ENCODE measurements around the gene STRIP1.

STRIP1 gene

DNA sequence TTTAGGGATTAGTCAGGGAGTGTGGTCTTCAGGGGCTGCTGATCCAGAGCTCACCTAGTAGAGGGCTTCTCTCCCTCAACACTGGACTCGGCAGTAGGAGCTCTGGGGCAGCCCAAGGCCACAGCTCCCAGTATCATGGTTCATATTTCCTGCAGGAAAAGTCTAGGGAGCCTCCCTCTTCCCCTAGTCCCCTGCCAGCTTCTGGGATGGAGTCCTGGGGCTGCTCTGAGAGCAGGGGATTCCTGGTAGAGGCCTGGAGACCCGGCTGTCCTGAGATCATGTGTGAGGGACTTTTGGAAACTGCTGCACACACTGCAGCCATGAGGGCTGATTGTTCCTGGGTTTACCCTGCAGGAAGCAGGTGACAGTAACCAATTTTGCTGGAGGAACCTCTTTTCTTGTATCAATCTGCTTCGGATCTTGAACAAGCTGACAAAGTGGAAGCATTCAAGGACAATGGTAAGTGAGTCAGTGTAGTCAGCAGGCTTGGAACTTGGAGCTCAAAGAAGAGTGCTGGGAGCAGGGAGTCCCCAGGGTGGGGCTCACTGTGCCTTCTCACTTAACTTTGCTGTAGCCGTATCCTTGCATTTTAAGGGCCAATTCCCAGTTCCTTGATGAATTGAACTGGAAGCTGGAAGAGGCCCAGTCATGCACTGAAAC, 16.3 kb downstream of the STRIP1 start:
- H3K36me3 ChIP-seq (ENCODE audit: insufficient read depth, low read length), result peaks cover 97% of the 10 kb centered on the region
- H3K4me3 ChIP-seq, result no peak overlapping the region
- DNase-seq (ENCODE audit: low read depth, low spot score), result no peak
- H3K27ac ChIP-seq, result no peak overlapping the region
- H3K9ac ChIP-seq (ENCODE audit: insufficient read length), result no peak overlapping the region
- no peaks in the 10 kb centered on the region for H3K9me3 ChIP-seq (ENCODE audit: low read depth, low read length)
- no peak for TF ChIP-seq EZH2 (IDR thresholded peaks at IDR 0.05)
- no peak for TF ChIP-seq FOXP2 (optimal IDR thresholded peaks at IDR 0.05; ENCODE audit: control extremely low read depth, extremely low read length, insufficient read depth)
- no peak for TF ChIP-seq POLR2AphosphoS5 (IDR thresholded peaks at IDR 0.05; ENCODE audit: borderline replicate concordance, low read depth, low read length)

DNA sequence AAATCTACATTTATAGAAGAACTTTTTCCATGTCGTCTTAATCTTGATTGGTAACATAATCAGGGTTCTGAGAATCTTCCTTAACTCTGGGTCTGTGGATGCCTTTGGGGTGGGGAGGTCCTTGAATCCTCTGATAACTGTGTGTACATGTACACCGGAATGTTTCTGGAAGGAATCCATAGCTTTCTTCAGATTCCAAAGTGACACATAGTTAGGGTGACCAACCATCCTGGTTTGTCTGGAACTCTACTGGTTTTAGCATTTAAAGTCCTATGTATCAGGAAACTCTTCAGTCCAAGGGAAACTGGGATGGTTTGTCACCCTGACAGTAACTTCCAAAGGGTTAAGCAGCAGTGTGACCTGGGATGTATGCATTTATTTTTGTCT, 16.8 kb downstream of the STRIP1 start:
- Histone ChIP-seq H3K9me3 (ENCODE audit: low read depth, low read length) (no peaks in the 10 kb centered on the region), H3K4me3 (no peak overlapping the region), H3K9ac (ENCODE audit: insufficient read length) (no peak overlapping the region), H3K27ac (no peak overlapping the region), H3K36me3 (ENCODE audit: insufficient read depth, low read length) (peaks cover 97% of the 10 kb centered on the region)
- TF ChIP-seq FOXP2 (optimal IDR thresholded peaks at IDR 0.05; ENCODE audit: control extremely low read depth, extremely low read length, insufficient read depth), result no peak
- TF ChIP-seq EZH2 (IDR thresholded peaks at IDR 0.05), result no peak
- no peak for DNase-seq (ENCODE audit: low read depth, low spot score)

DNA sequence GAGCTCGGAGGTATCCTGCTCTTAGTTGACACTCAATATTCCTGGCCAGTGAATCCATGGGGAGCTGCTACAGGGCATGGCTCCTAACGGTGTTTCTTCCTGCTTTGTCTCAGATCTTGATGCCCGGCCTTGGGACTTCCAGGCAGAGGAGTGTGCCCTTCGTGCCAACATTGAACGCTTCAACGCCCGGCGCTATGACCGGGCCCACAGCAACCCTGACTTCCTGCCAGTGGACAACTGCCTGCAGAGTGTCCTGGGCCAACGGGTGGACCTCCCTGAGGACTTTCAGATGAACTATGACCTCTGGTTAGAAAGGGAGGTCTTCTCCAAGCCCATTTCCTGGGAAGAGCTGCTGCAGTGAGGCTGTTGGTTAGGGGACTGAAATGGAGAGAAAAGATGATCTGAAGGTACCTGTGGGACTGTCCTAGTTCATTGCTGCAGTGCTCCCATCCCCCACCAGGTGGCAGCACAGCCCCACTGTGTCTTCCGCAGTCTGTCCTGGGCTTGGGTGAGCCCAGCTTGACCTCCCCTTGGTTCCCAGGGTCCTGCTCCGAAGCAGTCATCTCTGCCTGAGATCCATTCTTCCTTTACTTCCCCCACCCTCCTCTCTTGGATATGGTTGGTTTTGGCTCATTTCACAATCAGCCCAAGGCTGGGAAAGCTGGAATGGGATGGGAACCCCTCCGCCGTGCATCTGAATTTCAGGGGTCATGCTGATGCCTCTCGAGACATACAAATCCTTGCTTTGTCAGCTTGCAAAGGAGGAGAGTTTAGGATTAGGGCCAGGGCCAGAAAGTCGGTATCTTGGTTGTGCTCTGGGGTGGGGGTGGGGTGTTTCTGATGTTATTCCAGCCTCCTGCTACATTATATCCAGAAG, 19.4 kb downstream of the STRIP1 start:
- no peak overlapping the region for H3K27ac ChIP-seq
- no peak overlapping the region for H3K4me3 ChIP-seq
- no peaks in the 10 kb centered on the region for H3K9me3 ChIP-seq (ENCODE audit: low read depth, low read length)
- peaks cover 89% of the 10 kb centered on the region for H3K36me3 ChIP-seq (ENCODE audit: insufficient read depth, low read length)
- no peak for TF ChIP-seq POLR2AphosphoS5 (IDR thresholded peaks at IDR 0.05; ENCODE audit: borderline replicate concordance, low read depth, low read length)
- no peak for TF ChIP-seq FOXP2 (optimal IDR thresholded peaks at IDR 0.05; ENCODE audit: control extremely low read depth, extremely low read length, insufficient read depth)
- TF ChIP-seq EZH2 (IDR thresholded peaks at IDR 0.05), result no peak
- DNase-seq (ENCODE audit: low read depth, low spot score), result no peak
- H3K9ac ChIP-seq (ENCODE audit: insufficient read length), result no peak overlapping the region

DNA sequence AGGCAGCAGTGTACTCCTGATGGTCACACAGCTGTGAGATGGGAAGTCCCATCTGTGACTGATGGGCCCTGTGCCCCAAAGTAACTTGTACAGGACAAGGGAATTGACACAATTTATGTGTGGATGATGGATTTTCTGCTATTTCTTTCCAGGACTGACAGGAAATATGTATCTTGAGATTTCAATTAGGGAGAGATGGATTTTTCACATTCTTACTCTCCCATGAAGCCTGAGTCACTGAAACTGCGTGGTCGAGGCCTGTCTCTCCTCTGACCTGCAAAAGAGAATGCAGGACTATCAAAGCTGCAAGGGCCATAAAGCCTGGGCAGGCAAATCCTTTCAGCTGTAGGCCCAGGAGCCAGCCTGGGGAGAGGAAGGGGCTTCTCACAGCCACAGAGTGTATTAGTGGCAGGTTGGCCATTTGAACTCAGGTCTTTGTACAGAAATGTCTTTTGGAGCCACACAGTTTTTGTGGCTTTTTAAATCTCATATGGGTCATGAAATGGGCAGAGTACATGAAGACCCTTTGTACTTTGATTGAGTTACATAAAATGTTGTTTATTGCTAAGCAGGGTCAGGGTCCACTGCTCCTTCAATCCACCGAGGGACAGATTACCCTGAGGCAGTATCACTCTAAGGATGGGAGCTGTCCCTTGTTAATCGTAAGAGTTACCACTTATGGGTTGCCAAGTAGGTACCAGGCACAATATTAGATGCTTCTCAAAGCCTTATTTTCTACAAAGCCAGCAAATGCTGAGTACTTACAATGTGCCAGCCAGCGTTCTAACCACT, 21.3 kb downstream of the STRIP1 start:
- no peak for DNase-seq (ENCODE audit: low read depth, low spot score)
- Histone ChIP-seq H3K36me3 (ENCODE audit: insufficient read depth, low read length) (peaks cover 76% of the 10 kb centered on the region), H3K9me3 (ENCODE audit: low read depth, low read length) (no peaks in the 10 kb centered on the region), H3K27ac (no peak overlapping the region), H3K4me3 (no peak overlapping the region), H3K9ac (ENCODE audit: insufficient read length) (no peak overlapping the region)
- TF ChIP-seq POLR2AphosphoS5 (IDR thresholded peaks at IDR 0.05; ENCODE audit: borderline replicate concordance, low read depth, low read length) (no peak), EZH2 (IDR thresholded peaks at IDR 0.05) (no peak), FOXP2 (optimal IDR thresholded peaks at IDR 0.05; ENCODE audit: control extremely low read depth, extremely low read length, insufficient read depth) (no peak)

DNA sequence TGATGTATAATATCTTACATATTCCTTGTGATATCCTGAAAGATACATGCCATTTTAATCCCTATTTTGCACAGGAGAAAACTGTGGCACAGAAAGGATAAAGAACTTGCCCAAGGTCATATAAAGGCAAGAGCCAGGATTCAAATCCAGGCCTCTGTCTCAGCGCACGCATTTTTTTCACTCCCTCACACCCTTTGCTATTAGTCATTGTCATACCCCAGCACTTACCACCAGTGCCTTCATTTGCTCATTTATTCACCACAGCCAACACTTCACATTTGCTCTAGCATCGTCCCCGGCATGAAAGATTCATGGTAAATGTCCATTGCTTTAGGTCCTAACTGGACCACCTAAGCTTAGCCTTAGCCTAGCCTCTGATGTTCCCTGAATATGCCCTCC, 21.9 kb downstream of the STRIP1 start:
- Histone ChIP-seq H3K4me3 (no peak overlapping the region), H3K9ac (ENCODE audit: insufficient read length) (no peak overlapping the region), H3K36me3 (ENCODE audit: insufficient read depth, low read length) (peaks cover 70% of the 10 kb centered on the region), H3K27ac (no peak overlapping the region), H3K9me3 (ENCODE audit: low read depth, low read length) (no peaks in the 10 kb centered on the region)
- TF ChIP-seq POLR2AphosphoS5 (IDR thresholded peaks at IDR 0.05; ENCODE audit: borderline replicate concordance, low read depth, low read length), result no peak
- no peak for TF ChIP-seq EZH2 (IDR thresholded peaks at IDR 0.05)
- no peak for TF ChIP-seq FOXP2 (optimal IDR thresholded peaks at IDR 0.05; ENCODE audit: control extremely low read depth, extremely low read length, insufficient read depth)
- DNase-seq (ENCODE audit: low read depth, low spot score), result no peak

DNA sequence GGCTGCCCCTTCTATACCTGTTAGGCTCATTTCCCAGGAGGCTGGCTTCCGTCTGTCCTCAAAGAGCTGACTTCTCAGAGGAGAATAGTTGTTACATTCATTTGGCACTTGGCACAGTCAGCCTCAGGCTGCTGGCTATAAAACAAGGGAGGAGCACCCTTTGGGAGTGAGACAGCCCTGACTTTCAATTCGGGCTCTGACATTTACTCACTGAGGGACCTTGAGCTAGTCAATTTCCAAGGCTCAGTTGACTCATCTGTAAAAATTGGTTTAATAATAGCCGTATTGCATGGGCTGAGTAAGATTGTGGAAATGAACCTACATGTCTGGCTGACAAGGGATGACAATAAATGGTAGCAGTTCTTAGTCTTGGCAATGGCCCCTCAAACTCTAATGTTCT, 22.4 kb downstream of the STRIP1 start:
- TF ChIP-seq EZH2 (IDR thresholded peaks at IDR 0.05) (no peak), POLR2AphosphoS5 (IDR thresholded peaks at IDR 0.05; ENCODE audit: borderline replicate concordance, low read depth, low read length) (no peak), FOXP2 (optimal IDR thresholded peaks at IDR 0.05; ENCODE audit: control extremely low read depth, extremely low read length, insufficient read depth) (no peak)
- H3K9ac ChIP-seq (ENCODE audit: insufficient read length), result no peak overlapping the region
- no peak overlapping the region for H3K4me3 ChIP-seq
- H3K36me3 ChIP-seq (ENCODE audit: insufficient read depth, low read length), result peaks cover 65% of the 10 kb centered on the region
- no peak for DNase-seq (ENCODE audit: low read depth, low spot score)
- no peaks in the 10 kb centered on the region for H3K9me3 ChIP-seq (ENCODE audit: low read depth, low read length)
- no peak overlapping the region for H3K27ac ChIP-seq

DNA sequence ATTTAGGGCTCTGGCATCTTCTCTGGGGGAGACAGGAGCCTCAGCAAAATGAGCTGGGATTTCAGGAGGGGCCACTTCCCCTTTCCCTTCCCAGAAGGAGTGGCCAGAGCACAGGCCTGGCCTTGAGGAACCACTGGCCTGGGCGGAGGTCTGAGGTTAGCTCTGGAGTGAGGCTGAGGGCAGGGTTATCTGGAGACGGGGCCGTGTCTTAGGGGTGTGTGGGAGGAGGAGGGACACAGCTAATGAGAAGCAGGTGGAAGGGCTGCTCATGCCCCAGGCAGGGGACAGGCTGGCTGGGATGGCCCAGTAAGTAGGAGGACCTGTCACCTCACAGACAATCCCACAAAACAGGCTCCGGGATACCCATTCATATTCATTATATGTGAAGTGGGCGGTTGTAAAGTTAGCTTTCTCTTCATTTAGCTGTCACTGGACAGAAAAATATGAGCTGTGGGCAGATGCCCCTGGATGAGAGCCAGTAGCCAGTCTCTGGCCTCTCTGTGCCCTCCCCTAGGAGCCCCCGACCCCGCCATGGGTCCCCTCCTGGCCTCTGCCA, 23.6 kb downstream of the STRIP1 start:
- Histone ChIP-seq H3K9me3 (ENCODE audit: low read depth, low read length) (no peaks in the 10 kb centered on the region), H3K36me3 (ENCODE audit: insufficient read depth, low read length) (peaks cover 53% of the 10 kb centered on the region), H3K27ac (peak overlapping the region; percentile 47; the same call in 1 of the 2 replicates), H3K4me3 (no peak overlapping the region), H3K9ac (ENCODE audit: insufficient read length) (no peak overlapping the region)
- TF ChIP-seq FOXP2 (optimal IDR thresholded peaks at IDR 0.05; ENCODE audit: control extremely low read depth, extremely low read length, insufficient read depth) (no peak), POLR2AphosphoS5 (IDR thresholded peaks at IDR 0.05; ENCODE audit: borderline replicate concordance, low read depth, low read length) (0 out of 2 replicates have a peak, but pooled peaks have one; percentile 7), EZH2 (IDR thresholded peaks at IDR 0.05) (no peak)
- DNase-seq (ENCODE audit: low read depth, low spot score), result no peak

DNA sequence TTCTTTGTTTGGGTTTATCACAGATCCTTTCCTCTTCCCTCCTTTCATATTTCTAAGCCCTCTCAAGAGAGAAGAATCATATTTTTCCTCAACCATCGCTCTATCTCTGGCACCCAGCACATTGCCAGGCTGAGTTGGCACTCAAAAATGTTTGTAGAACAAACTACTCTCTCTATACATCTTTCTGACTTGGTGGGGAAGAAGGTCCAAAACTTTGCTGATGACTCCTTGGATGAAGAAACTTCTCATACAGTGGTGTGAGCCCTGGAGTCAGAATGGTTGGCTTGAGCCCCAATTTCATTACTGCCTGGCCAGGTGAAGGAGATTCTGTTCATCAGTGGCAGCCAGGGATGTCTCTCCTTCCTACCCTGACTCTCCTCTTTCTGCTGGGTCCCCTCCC, 24.2 kb downstream of the STRIP1 start:
- DNase-seq (ENCODE audit: low read depth, low spot score), result no peak
- Histone ChIP-seq H3K9me3 (ENCODE audit: low read depth, low read length) (no peaks in the 10 kb centered on the region), H3K9ac (ENCODE audit: insufficient read length) (no peak overlapping the region), H3K4me3 (no peak overlapping the region), H3K27ac (peak overlapping the region; percentile 47; the same call in 1 of the 2 replicates), H3K36me3 (ENCODE audit: insufficient read depth, low read length) (peaks cover 47% of the 10 kb centered on the region)
- no peak for TF ChIP-seq FOXP2 (optimal IDR thresholded peaks at IDR 0.05; ENCODE audit: control extremely low read depth, extremely low read length, insufficient read depth)
- TF ChIP-seq POLR2AphosphoS5 (IDR thresholded peaks at IDR 0.05; ENCODE audit: borderline replicate concordance, low read depth, low read length), result no peak
- no peak for TF ChIP-seq EZH2 (IDR thresholded peaks at IDR 0.05)
